GM21737 (cell line): Measurements from ENCODE around the gene RPTOR.
"Not testable (repeated sequence)": the region's sequence is repeated elsewhere in the genome, so short reads cannot be mapped to it uniquely, and the experiment has no call there.

ENCODE experiments used
- ATAC-seq: cut with Tn5 transposase; IDR thresholded peaks from one replicate; pipeline ENCODE4 v1.9.1; 2021; ENCODE audit warnings: mild to moderate bottlenecking, moderate library complexity; ENCODE audit not compliant: unreplicated experiment

RPTOR gene

GRCh38 chr17:80612997-80613731 is 68.5 kb downstream of the RPTOR start:
- ATAC-seq: no peak

GRCh38 chr17:80613732-80614071 is 69.1 kb downstream of the RPTOR start:
- ATAC-seq: no peak

DNA sequence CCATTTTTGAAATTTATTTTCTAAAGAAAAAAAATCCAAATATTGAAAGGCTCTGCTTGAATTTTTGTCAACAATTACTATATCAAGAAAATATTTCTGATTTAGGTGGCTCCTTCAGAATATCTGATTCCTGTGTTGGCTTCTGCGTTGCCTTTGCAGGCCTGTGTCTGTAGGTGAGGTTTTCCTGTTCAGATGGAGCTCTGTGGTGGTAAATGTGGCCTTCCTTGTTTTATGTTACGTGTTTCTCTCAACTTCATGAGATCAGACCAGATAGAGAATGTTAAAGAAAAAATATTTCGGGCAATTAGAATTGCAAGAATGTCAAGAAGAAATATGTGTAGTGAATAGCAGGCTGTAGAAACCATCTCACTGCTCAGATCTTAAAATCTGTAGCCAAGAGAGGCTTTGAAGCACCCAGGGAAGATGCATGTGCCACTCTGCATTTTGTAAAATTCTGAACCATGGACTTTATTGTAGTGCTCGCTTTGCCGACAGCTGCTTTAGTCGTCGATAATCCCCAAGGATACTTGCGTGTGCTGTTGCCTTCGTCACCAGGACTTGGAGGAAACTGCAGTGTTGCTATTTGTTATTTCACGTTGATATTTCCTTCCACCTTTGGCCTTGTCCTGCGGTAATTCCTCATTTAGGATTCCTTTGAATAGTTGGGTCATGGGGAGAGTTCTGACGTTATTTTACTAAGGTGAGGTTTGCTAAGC is 69.9 kb downstream of the RPTOR start:
- ATAC-seq: no peak

- no peak for ATAC-seq
Observed at GRCh38 chr17:80615376-80615775, 70.7 kb downstream of the RPTOR start.

- ATAC-seq: no peak
Observed at GRCh38 chr17:80616705-80617104, 72.1 kb downstream of the RPTOR start.

DNA sequence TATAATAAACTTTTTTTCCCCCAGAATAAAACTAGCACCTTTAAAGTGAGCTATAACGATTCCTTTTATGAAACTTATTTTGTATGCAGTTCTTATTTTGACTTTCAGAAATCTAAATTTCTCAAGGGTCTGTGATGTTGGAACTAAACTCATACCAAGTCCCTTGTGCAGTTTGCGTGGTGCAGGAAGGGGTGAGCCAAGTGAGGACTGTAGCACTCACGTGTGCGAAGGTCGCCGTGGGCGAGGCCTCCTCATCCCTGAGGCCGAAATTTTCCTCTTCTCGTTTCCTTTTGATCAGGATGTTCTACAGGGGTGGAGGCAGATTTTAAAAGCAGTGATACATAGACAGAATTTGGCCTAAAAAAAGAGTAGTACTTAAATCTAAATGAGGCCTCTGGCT is 73.7 kb downstream of the RPTOR start:
- ATAC-seq: no peak

GRCh38 chr17:80619535-80620235 is 75.0 kb downstream of the RPTOR start:
- no peak for ATAC-seq

GRCh38 chr17:80621335-80621996 is 76.8 kb downstream of the RPTOR start:
- no peak for ATAC-seq

DNA sequence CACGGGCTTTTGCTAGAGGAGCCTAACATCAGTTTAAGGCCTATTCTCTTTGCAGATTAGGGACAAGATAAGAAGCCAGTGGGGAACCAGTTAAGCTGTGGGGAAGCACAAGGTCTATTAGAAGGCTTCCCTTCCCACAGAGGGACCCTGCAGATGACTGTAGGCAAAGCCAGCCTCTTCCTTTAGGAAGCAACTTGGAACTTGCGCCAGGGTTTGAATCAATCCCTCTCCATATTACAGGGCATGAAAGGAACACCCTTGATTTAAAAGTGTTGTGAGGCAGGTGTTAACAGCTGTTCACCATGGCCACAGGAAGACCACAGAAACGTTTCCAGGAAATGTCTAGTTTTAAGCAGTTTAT is 77.3 kb downstream of the RPTOR start:
- no peak for ATAC-seq

- ATAC-seq: no peak
Observed at GRCh38 chr17:80624864-80625263, 80.2 kb downstream of the RPTOR start.

DNA sequence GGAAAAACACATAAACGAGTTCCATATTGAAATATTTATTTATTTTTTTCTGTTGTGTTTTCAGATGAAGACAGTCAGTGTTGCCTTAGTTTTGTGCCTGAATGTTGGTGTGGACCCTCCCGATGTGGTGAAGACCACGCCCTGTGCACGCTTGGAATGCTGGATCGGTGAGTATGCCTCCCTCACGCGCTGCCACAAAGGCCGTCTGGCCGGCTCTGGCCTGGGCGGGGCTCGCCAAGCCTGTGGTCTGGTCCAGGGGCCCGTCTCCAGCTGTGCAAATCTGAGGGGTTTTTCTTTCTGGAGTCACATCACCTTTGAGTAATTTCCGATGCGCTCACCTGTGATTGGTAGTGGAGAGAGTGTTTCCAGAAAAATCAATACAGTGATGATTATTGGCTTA is 81.0 kb downstream of the RPTOR start:
- no peak for ATAC-seq

DNA sequence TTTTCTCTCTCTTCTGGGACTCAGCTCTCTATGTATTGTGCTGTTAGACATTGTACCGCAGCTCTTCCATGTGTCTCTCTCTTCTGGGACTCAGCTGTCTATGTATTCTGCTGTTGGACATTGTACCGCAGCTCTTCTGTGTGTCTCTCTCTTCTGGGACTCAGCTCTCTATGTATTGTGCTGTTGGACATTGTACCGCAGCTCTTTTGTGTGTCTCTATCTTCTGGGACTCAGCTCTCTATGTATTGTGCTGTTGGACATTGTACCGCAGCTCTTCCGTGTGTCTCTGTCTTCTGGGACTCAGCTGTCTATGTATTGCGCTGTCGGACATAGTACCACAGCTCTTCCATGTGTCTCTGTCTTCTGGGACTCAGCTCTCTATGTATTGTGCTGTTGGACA is 84.2 kb downstream of the RPTOR start:
- not testable (repeated sequence) for ATAC-seq

GRCh38 chr17:80629298-80630028 is 84.8 kb downstream of the RPTOR start:
- ATAC-seq: no peak

DNA sequence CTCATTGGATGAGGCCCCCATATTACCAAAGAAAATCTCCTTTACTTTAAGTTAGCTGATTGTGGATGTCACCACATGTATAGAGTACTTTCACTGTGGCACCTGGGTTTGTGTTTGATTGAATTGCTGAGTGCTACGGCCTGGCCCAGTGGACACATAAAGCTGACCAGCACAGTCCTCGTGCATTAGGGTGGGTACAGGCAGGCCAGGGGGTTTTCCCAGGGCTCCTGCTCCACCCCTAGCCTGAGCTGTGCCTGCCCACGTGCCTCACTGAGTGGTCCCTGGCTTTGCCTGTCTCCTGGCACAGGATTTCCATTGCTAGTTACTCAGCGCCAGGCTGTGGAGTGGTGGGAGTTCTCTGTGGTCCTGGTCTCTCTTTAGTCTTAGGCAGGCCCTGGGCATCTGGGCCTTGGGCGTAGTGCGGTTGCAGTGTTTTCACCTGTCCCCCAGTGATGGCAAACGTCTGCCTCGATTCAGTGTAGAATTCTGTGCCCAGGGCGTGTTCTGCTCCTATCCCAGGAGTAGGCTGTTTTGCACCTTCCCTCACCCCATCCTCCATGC is 86.0 kb downstream of the RPTOR start:
- no peak for ATAC-seq

DNA sequence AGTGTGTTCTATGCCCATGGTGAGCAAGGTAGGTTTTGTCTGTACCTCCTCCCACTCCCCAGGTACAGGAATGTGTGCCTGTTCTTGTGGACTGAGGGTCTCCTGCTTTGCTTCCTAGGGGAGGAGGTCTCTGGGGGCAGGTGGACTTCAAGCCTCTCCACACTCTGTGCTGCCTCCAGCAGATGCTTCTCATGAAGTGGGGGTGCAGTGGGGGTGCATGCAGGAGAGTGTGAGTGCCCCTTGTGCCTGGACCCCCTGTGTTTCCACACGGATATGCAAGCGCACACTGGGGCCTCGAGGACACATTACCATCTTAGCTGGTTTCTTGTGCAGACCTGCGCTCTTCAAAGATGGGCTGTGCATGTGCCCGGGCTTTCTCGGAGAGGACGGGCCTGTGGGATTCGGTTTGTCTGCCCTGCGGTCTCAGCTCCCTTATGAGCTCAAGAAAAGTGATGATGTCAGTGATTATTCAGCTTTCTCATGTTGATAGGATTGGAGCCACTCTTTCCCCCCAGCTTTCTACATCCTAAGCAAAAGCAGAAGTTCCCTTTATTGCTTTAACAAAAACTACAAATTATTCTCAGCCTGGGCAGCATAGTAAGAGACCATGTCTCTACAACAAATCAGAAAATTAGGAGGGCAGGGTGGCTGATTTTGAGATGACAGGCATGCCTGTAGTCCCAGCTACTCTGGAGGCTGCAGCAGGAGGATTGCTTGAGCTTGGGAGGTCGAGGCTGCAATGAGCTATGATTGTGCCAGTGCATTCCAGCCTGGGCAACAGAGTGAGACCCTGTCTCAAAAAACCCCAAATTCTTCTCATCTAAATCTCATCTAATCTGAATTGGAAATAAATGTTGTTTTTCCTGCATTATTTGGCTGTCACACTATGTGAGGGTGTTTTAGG is 86.8 kb downstream of the RPTOR start:
- no peak for ATAC-seq

DNA sequence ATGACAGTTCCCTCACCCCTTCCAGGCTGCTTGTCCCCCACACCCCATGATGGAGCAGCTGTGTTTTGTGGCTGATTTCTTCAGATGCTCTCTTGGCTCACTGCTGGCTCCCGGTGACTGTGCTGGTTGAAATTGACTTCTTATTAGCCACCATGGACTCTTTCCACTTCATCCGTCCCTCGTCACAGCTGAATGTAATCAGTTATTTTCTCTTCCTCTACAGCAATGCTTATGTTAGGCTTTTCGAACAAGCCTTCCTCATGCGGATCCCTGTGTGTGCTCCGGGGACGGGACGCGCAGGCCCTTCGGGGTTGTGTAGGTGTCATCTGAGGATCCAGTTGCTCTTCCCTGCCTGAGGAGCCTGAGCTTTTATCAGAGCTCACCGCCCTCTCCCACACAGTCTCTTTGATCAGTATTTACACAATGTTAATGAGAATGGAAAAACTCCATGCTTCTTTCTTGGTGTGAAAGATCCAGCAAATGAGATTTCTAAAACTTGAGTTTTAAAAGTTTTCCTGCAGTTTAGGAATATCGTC is 87.5 kb downstream of the RPTOR start:
- no peak for ATAC-seq

DNA sequence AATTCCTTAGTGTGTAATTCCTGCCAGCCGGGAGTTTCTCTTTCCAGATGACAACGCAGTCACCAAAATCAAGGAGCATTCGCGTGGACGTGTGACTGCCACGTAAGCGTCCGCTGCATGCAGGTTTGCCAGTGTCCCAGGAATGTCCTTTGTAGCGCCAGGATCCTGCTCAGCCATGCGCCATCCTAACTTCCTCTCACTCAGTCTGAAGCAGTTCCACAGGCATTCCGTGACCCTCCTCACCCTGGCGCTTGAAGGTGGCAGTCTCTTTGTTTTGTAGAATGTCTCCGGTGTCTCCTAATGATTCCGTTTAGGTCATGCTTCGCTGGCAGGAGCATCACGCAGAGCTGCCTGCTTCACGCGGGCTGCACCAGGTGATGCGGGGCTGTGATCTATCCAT is 88.6 kb downstream of the RPTOR start:
- ATAC-seq: no peak

- no peak for ATAC-seq
Observed at GRCh38 chr17:80633994-80634566, 89.4 kb downstream of the RPTOR start.
